AG09319 (cell line): ENCODE measurements around the gene SULT4A1.

ENCODE experiments used
- DNase-seq: peaks from one replicate; pipeline ENCODE4 v3.0.0-alpha.2; 2010; ENCODE audit warnings: low read depth; ENCODE audit errors: extremely low read depth
- CTCF ChIP-seq: IDR thresholded peaks from 2 replicates; pipeline ENCODE4 v1.5.1; 2011; ENCODE audit warnings: low read depth, mild to moderate bottlenecking, inconsistent platforms, low read length, moderate library complexity

Gene SULT4A1

GRCh38 chr22:43840851-43841250, 21.5 kb downstream of the SULT4A1 start:
- no peak for DNase-seq
- TF ChIP-seq CTCF = no peak

- no peak for TF ChIP-seq CTCF
- no peak for DNase-seq
Observed at GRCh38 chr22:43840431-43840830, 21.9 kb downstream of the SULT4A1 start.

GRCh38 chr22:43839781-43840180, 22.5 kb downstream of the SULT4A1 start:
- TF ChIP-seq CTCF = no peak
- no peak for DNase-seq

GRCh38 chr22:43838571-43839307, 23.6 kb downstream of the SULT4A1 start:
- TF ChIP-seq CTCF = no peak

GRCh38 chr22:43838161-43838560, 24.2 kb downstream of the SULT4A1 start:
- TF ChIP-seq CTCF = no peak
- DNase-seq = no peak

More at GRCh38 chr22:43838571-43839307, 23.6 kb downstream of the SULT4A1 start:
- no peak for DNase-seq

- no peak for DNase-seq
- TF ChIP-seq CTCF = no peak
Observed at GRCh38 chr22:43837666-43838065, 24.6 kb downstream of the SULT4A1 start.

GRCh38 chr22:43835736-43836135, 26.6 kb downstream of the SULT4A1 start:
- no peak for DNase-seq
- TF ChIP-seq CTCF = no peak
